ENCODE measurements around the gene INPPL1. TPM values are rescaled to one million over a fixed set of nuclear protein-coding genes. Genes with fewer than 3 reads are reported as not detected.

The INPPL1 gene
- total and polyA plus RNA-seq, 2 donors (not counting 3 experiments of a cell fraction or from before 2014, with no cell fraction given), result 125 to 184 TPM

DNA sequence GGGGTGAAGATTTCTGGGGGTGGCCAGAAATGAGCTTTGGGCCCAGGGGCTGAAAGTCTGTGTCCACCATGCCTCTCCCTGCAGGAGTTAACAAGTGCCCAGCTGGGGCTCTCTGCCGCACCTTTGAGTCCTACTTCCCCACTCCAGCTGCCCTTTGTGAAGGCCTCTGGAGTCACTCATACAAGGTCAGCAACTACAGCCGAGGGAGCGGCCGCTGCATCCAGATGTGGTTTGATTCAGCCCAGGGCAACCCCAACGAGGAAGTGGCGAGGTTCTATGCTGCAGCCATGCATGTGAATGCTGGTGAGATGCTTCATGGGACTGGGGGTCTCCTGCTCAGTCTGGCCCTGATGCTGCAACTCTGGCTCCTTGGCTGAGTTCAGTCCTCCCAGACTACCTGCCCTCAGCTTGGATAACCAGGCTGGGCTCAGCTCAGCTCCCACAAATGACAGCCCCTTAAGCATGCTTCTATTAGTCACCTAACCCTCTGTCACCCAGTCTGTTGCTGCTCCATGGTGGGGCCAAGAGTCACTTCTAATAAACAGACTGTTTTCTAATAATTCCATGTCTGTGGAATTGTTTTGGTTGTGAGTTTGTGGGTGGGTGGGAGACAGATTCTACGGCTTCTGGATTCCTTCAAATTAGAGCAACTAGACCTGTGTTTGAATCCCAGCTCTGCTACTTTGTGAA is 3.0 kb upstream of the INPPL1 start:
- Histone ChIP-seq H3K9me3 (replicated peaks; ENCODE audit: control insufficient read depth, insufficient read depth, low read length) (no peaks in the 10 kb centered on the region), H3K27ac (ENCODE audit: insufficient read depth, low read depth, low read length) (no peak overlapping the region), H3K4me2 (ENCODE audit: insufficient read depth, low read length) (no peak overlapping the region), H3K9ac (replicated peaks; ENCODE audit: extremely low read depth, insufficient read depth, low read length) (no peak overlapping the region), H3K27me3 (ENCODE audit: control insufficient read depth in 2 of 2, insufficient read depth in 2 of 2, low read length in 2 of 2) (peaks cover 6 to 17% of the 10 kb centered on the region in 2 experiments), H2AFZ (ENCODE audit: low read depth, low read length) (no peak overlapping the region), H3K4me1 (ENCODE audit: control insufficient read depth, extremely low read depth, insufficient read depth, low read length) (peaks cover 9% of the 10 kb centered on the region), H3K36me3 (ENCODE audit: control insufficient read depth in 2 of 2, extremely low read depth in 1 of 2, insufficient read depth in 2 of 2, low read length in 2 of 2) (no peaks in the 10 kb centered on the region), H3K79me2 (ENCODE audit: control insufficient read depth, insufficient read depth, low read length) (peaks cover 18% of the 10 kb centered on the region), H4K20me1 (replicated peaks; ENCODE audit: control insufficient read depth, extremely low read depth, insufficient read depth, low read length) (no peaks in the 10 kb centered on the region), H3K4me3 (replicated peaks in 1 of 3; ENCODE audit: insufficient read depth in 1 of 3, low read depth in 1 of 3, low read length in 3 of 3) (no peak overlapping the region), H3K9me1 (replicated peaks; ENCODE audit: control insufficient read depth, extremely low read depth, insufficient read depth, low read length) (no peaks in the 10 kb centered on the region)
- intact Hi-C loops (cut with micrococcal nuclease), result loop anchor here (2.0 kb wide), 1 partner anchor 17 kb away; no protein-coding TSS in a partner anchor
- TF ChIP-seq EZH2 (IDR thresholded peaks at IDR 0.05; ENCODE audit: borderline replicate concordance, low read depth, low read length, severe bottlenecking), result no peak
- TF ChIP-seq, protein P1, sequence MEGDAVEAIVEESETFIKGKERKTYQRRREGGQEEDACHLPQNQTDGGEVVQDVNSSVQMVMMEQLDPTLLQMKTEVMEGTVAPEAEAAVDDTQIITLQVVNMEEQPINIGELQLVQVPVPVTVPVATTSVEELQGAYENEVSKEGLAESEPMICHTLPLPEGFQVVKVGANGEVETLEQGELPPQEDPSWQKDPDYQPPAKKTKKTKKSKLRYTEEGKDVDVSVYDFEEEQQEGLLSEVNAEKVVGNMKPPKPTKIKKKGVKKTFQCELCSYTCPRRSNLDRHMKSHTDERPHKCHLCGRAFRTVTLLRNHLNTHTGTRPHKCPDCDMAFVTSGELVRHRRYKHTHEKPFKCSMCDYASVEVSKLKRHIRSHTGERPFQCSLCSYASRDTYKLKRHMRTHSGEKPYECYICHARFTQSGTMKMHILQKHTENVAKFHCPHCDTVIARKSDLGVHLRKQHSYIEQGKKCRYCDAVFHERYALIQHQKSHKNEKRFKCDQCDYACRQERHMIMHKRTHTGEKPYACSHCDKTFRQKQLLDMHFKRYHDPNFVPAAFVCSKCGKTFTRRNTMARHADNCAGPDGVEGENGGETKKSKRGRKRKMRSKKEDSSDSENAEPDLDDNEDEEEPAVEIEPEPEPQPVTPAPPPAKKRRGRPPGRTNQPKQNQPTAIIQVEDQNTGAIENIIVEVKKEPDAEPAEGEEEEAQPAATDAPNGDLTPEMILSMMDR (IDR thresholded peaks at IDR 0.05; ENCODE audit: extremely low read depth in 1 of 2, insufficient read depth in 1 of 2, low read depth in 1 of 2, low read length in 2 of 2), result no peak
- TF ChIP-seq GATA2 (IDR thresholded peaks at IDR 0.05; ENCODE audit: insufficient read depth, insufficient read length, low read depth, low read length), result no peak
- no peak for TF ChIP-seq JUN (IDR thresholded peaks at IDR 0.05; ENCODE audit: borderline replicate concordance, insufficient read depth, insufficient read length, low read depth)
- TF ChIP-seq POLR2AphosphoS5 (IDR thresholded peaks at IDR 0.05; ENCODE audit: insufficient read depth, low read depth, low read length), result no peak
- no peak for TF ChIP-seq FOS (IDR thresholded peaks at IDR 0.05; ENCODE audit: borderline replicate concordance, insufficient read depth, low read length)
- TF ChIP-seq, protein P2, sequence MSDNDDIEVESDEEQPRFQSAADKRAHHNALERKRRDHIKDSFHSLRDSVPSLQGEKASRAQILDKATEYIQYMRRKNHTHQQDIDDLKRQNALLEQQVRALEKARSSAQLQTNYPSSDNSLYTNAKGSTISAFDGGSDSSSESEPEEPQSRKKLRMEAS (IDR thresholded peaks at IDR 0.05; ENCODE audit: insufficient read depth, insufficient read length), result no peak
- TF ChIP-seq POLR2A (IDR thresholded peaks at IDR 0.05; ENCODE audit: low read depth, low read length), result no peak
- TF ChIP-seq MYC (IDR thresholded peaks at IDR 0.05; ENCODE audit: low read depth, low read length), result no peak
- BruUV-seq (replicated peaks), result no TSS peak
- dilution Hi-C loops (cut with MboI; ENCODE audit: extremely low pct_ligation_motif_present, low sequenced_read_pairs), result no loop called here
- no peak for FAIRE-seq
- DNase-seq (ENCODE audit: low read depth, low spot score), result no peak
- POLR2A ChIA-PET, result no interaction called here
- CTCF ChIA-PET, result interaction anchor here (1.4 to 3.2 kb wide), 4 partner anchors 17 to 357 kb away, joined by 3 to 15 read pairs (median 9); no protein-coding TSS in a partner anchor

Data from endothelial cell of umbilical vein (primary cell).